H1 (cell line): Measurements from ENCODE around the gene CACNB4.
A peak's percentile ranks its signal among the peaks of the same experiment; 100 is the strongest.

ENCODE experiments used
- BRCA1 ChIP-seq: IDR thresholded peaks from 2 replicates; pipeline ENCODE4 v1.6.1; 2012; ENCODE audit warnings: low read depth, low read length, improper control_type of control experiment
- CREB1 ChIP-seq: IDR thresholded peaks from 2 replicates; pipeline ENCODE4 v1.6.1; 2012; ENCODE audit warnings: inconsistent platforms
- CTCF ChIP-seq, 3 experiments: IDR thresholded peaks; 1 replicate in 2 of 3; 2 replicates in 1 of 3; pipeline versions ENCODE4 v1.5.1 to v1.6.1; 2011; ENCODE audit warnings: low read length in 3 of 3, mild to moderate bottlenecking in 3 of 3, inconsistent platforms in 2 of 3, low read depth in 1 of 3, moderate library complexity in 1 of 3; ENCODE audit not compliant: insufficient read depth in 1 of 3; ENCODE audit errors: control extremely low read depth in 1 of 3
- E2F6 ChIP-seq: IDR thresholded peaks from 2 replicates; pipeline ENCODE4 v1.6.1; 2012; ENCODE audit warnings: inconsistent platforms
- JUND ChIP-seq: IDR thresholded peaks from 2 replicates; pipeline ENCODE4 v1.6.1; 2011; ENCODE audit warnings: mild to moderate bottlenecking, improper control_type of control experiment, low read length
- POLR2A ChIP-seq, 2 experiments: IDR thresholded peaks; 1 replicate in 1 of 2; 2 replicates in 1 of 2; pipeline ENCODE4 v1.6.1; 2011; ENCODE audit warnings: low read depth in 2 of 2, low read length in 2 of 2, mild to moderate bottlenecking in 2 of 2; ENCODE audit errors: control extremely low read depth in 1 of 2
- RAD21 ChIP-seq, 2 experiments: IDR thresholded peaks in 1 of 2; conservative IDR thresholded peaks in 1 of 2; 2 replicates each; pipeline ENCODE4 v1.6.1; 2011; ENCODE audit warnings: low read depth in 2 of 2, low read length in 2 of 2, improper control_type of control experiment in 1 of 2, inconsistent platforms in 1 of 2, mild to moderate bottlenecking in 1 of 2, moderate library complexity in 1 of 2
- RXRA ChIP-seq: IDR thresholded peaks from 2 replicates; pipeline ENCODE4 v1.6.1; 2011; ENCODE audit warnings: low read depth, mild to moderate bottlenecking, low read length, moderate library complexity; ENCODE audit not compliant: insufficient read depth
- SIRT6 ChIP-seq: IDR thresholded peaks from one replicate; pipeline ENCODE4 v1.7.1; 2012; ENCODE audit warnings: low read length, inconsistent platforms
- SP1 ChIP-seq: IDR thresholded peaks from 2 replicates; pipeline ENCODE4 v1.6.1; 2011; ENCODE audit warnings: low read depth, low read length
- SUZ12 ChIP-seq: fragments of 200-600 bp; sonication (generic); IDR thresholded peaks from 2 replicates; pipeline ENCODE4 v1.6.1; 2012; ENCODE audit warnings: mild to moderate bottlenecking, inconsistent platforms, low read length, moderate library complexity, mixed read lengths
- TAF1 ChIP-seq: IDR thresholded peaks from 2 replicates; pipeline ENCODE4 v1.6.1; 2011; ENCODE audit warnings: mild to moderate bottlenecking, low read depth, low read length

- peak; percentile 45 for TF ChIP-seq E2F6
- TF ChIP-seq CTCF (IDR thresholded peaks at IDR 0.05; ENCODE audit: control extremely low read depth in 1 of 3, insufficient read depth in 1 of 3, low read depth in 1 of 3, low read length in 3 of 3): no peak
- TF ChIP-seq CREB1: peak; percentile 33; the same call in 1 of the 2 replicates
- no peak for TF ChIP-seq SUZ12
- peak; percentile 89 to 93 for TF ChIP-seq POLR2A (IDR thresholded peaks at IDR 0.05; ENCODE audit: control extremely low read depth in 1 of 2, low read depth in 2 of 2, low read length in 2 of 2)
- TF ChIP-seq SP1: no peak
- no peak for TF ChIP-seq BRCA1
- no peak for TF ChIP-seq JUND
- TF ChIP-seq RAD21 (IDR thresholded peaks at IDR 0.05 in 1 of 2, conservative IDR thresholded peaks at IDR 0.05 in 1 of 2; ENCODE audit: low read depth in 2 of 2, low read length in 2 of 2): no peak
- peak; percentile 86 for TF ChIP-seq TAF1
- TF ChIP-seq SIRT6: no peak
- TF ChIP-seq RXRA: no peak
Observed at GRCh38 chr2:151828143-151828889, 270.5 kb downstream of the CACNB4 start, which contains the start of gene ARL5A.
